ENCODE results near the gene BRD4. TPM values are rescaled to one million over a fixed set of nuclear protein-coding genes. Genes with fewer than 3 reads are reported as not detected.

Gene BRD4
- total and polyA plus RNA-seq, 11 donors: 31.1 to 78.9 (median 61.8) TPM

Other genes with a start within 250 kb of the BRD4 start
- gene SYDE1, start 225.1 kb downstream of the BRD4 start, total RNA-seq: 10 to 100 TPM; 11.2 to 29.6 (median 15.8) TPM
- gene SYDE1, start 225.1 kb downstream of the BRD4 start, polyA plus RNA-seq: 10 to 100 TPM in 1 of 2 donors, 1 to 10 TPM in 1; 8.0 to 14.5 TPM
- gene NOTCH3, start 131.5 kb downstream of the BRD4 start, total RNA-seq: 10 to 100 TPM; 20.9 to 77.2 (median 35.2) TPM
- 10 to 100 TPM; 16.7 to 21.9 TPM for gene NOTCH3, start 131.5 kb downstream of the BRD4 start, polyA plus RNA-seq
- gene EPHX3, start 100.1 kb downstream of the BRD4 start, total RNA-seq: 1 to 10 TPM in 1 of 9 donors, under 1 TPM in 5, not detected in 3; 0.12 to 1.3 (median 0.14) TPM
- under 1 TPM; 0.11 to 0.21 TPM for gene EPHX3, start 100.1 kb downstream of the BRD4 start, polyA plus RNA-seq
- 10 to 100 TPM; 15.3 to 24.8 (median 18.9) TPM for gene AKAP8, start 47.2 kb upstream of the BRD4 start, total RNA-seq
- 10 to 100 TPM in 1 of 2 donors, 1 to 10 TPM in 1; 9.6 to 17.5 TPM for gene AKAP8, start 47.2 kb upstream of the BRD4 start, polyA plus RNA-seq
- 10 to 100 TPM; 46.5 to 72.2 (median 60.1) TPM for gene AKAP8L, start 86.4 kb upstream of the BRD4 start, total RNA-seq
- 10 to 100 TPM; 43.3 to 67.5 TPM for gene AKAP8L, start 86.4 kb upstream of the BRD4 start, polyA plus RNA-seq
- gene WIZ, start 117.4 kb upstream of the BRD4 start, total RNA-seq: 10 to 100 TPM; 23.1 to 52.4 (median 25.7) TPM
- gene WIZ, start 117.4 kb upstream of the BRD4 start, polyA plus RNA-seq: 10 to 100 TPM; 19.0 to 26.2 TPM
- 1 to 10 TPM in 5 of 9 donors, under 1 TPM in 4; 0.42 to 9.1 (median 1.0) TPM for gene RASAL3, start 132.0 kb upstream of the BRD4 start, total RNA-seq
- under 1 TPM; 0.60 to 0.99 TPM for gene RASAL3, start 132.0 kb upstream of the BRD4 start, polyA plus RNA-seq
- not detected for gene PGLYRP2, start 147.0 kb upstream of the BRD4 start, total RNA-seq
- gene PGLYRP2, start 147.0 kb upstream of the BRD4 start, polyA plus RNA-seq: not detected
- gene CYP4F22, start 176.0 kb upstream of the BRD4 start, total RNA-seq: under 1 TPM in 1 of 9 donors, not detected in 8; 0.29 TPM
- not detected for gene CYP4F22, start 176.0 kb upstream of the BRD4 start, polyA plus RNA-seq